Spinal cord (tissue), 10 donors: ENCODE data around the gene SIGLEC6. TPM values are rescaled to one million over a fixed set of nuclear protein-coding genes. Genes with fewer than 3 reads are reported as not detected.

Experiments used
- DNase-seq, 6 donors: peaks; one replicate each; pipeline versions ENCODE4 v3.0.0 to v3.0.0-alpha.2; 2013 to 2015; ENCODE audit warnings: low spot score in 6 of 6, low read depth in 4 of 6
- H3K27ac ChIP-seq: one replicate; pipeline ENCODE4 v1.5.1; 2013; ENCODE audit warnings: low read depth, low read length, control low read depth
- H3K27me3 ChIP-seq: one replicate; pipeline ENCODE4 v1.6.1; 2013; ENCODE audit warnings: low read length; ENCODE audit not compliant: control insufficient read depth, insufficient read depth
- H3K36me3 ChIP-seq: one replicate; pipeline ENCODE4 v1.6.1; 2013; ENCODE audit warnings: low read length; ENCODE audit not compliant: control insufficient read depth, insufficient read depth
- H3K4me1 ChIP-seq: one replicate; pipeline ENCODE4 v1.6.1; 2013; ENCODE audit warnings: low read length; ENCODE audit not compliant: control insufficient read depth, insufficient read depth
- H3K4me3 ChIP-seq: one replicate; pipeline ENCODE4 v1.5.1; 2013; ENCODE audit warnings: low read depth, low read length, control low read depth
- H3K9me3 ChIP-seq: one replicate; pipeline ENCODE4 v1.6.1; 2013; ENCODE audit warnings: low read length; ENCODE audit not compliant: control insufficient read depth, insufficient read depth
- WGBS: methylation state at CpG from one replicate; pipeline ENCODE4 v1.1.5; 2013; ENCODE audit warnings: missing lambda C conversion rate; ENCODE audit not compliant: insufficient coverage; 5-methylcytosine and 5-hydroxymethylcytosine counted together
- polyA plus RNA-seq, 2 donors: library from polyadenylated mRNA; unstranded; fragments of 120-200 nt; gene quantifications; one replicate each; pipeline ENCODE4 v1.2.1, GENCODE V29; 2013; ENCODE audit not compliant: insufficient read length in 2 of 2
- total RNA-seq, 2 donors: library from RNA; depleted of rRNA in 1 of 2; stranded (reverse); fragments of 120-200 nt in 1 of 2; fragments of >200 nt in 1 of 2; gene quantifications; one replicate each; pipeline versions ENCODE4 v1.2.3 to v1.2.4, GENCODE V29; 2013 to 2014
- donor health status: healthy.

The SIGLEC6 gene
- total and polyA plus RNA-seq, 4 donors = 0.11 TPM; not detected in 3

GRCh38 chr19:51549533-51550324, 18.3 kb upstream of the SIGLEC6 start:
- no peak overlapping the region for H3K27ac ChIP-seq
- H3K27me3 ChIP-seq = peaks cover 7% of the 10 kb centered on the region
- H3K4me3 ChIP-seq = no peak overlapping the region
- H3K4me1 ChIP-seq = no peaks in the 10 kb centered on the region
- H3K9me3 ChIP-seq = no peaks in the 10 kb centered on the region
- 71% methylated on average over 7 of the region's 8 CpGs for WGBS
- no peaks in the 10 kb centered on the region for H3K36me3 ChIP-seq
- no peak for DNase-seq

GRCh38 chr19:51548891-51549305, 17.4 kb upstream of the SIGLEC6 start:
- no peaks in the 10 kb centered on the region for H3K4me1 ChIP-seq
- H3K36me3 ChIP-seq = no peaks in the 10 kb centered on the region
- H3K9me3 ChIP-seq = no peaks in the 10 kb centered on the region
- WGBS = no CpG with 5 or more reads among the region's 4 CpGs
- DNase-seq = no peak
- H3K4me3 ChIP-seq = no peak overlapping the region
- no peak overlapping the region for H3K27ac ChIP-seq
- H3K27me3 ChIP-seq = peaks cover 5% of the 10 kb centered on the region

- no peak overlapping the region for H3K4me3 ChIP-seq
- DNase-seq = no peak
- H3K9me3 ChIP-seq = no peaks in the 10 kb centered on the region
- no peak overlapping the region for H3K27ac ChIP-seq
- H3K27me3 ChIP-seq = peaks cover 3% of the 10 kb centered on the region
- no peaks in the 10 kb centered on the region for H3K36me3 ChIP-seq
- H3K4me1 ChIP-seq = no peaks in the 10 kb centered on the region
- WGBS = 82% methylated on average over 5 of the region's 5 CpGs
These were observed 16.8 kb upstream of the SIGLEC6 start for GRCh38 chr19:51548213-51548651.

GRCh38 chr19:51547397-51548212, 16.1 kb upstream of the SIGLEC6 start:
- Histone ChIP-seq H3K9me3 (no peaks in the 10 kb centered on the region), H3K4me1 (no peaks in the 10 kb centered on the region), H3K27ac (no peak overlapping the region), H3K27me3 (peaks cover 4% of the 10 kb centered on the region), H3K36me3 (no peaks in the 10 kb centered on the region), H3K4me3 (no peak overlapping the region)
- WGBS = 69% methylated on average over 1 of the region's 7 CpGs
- peak in 1 of 6 donors; percentile 6 for DNase-seq

GRCh38 chr19:51546650-51547396, 15.4 kb upstream of the SIGLEC6 start:
- WGBS = 56% methylated on average over 5 of the region's 10 CpGs
- Histone ChIP-seq H3K27ac (no peak overlapping the region), H3K36me3 (no peaks in the 10 kb centered on the region), H3K27me3 (peaks cover 4% of the 10 kb centered on the region), H3K9me3 (no peaks in the 10 kb centered on the region), H3K4me3 (no peak overlapping the region), H3K4me1 (no peaks in the 10 kb centered on the region)
- no peak for DNase-seq

GRCh38 chr19:51546107-51546649, 14.7 kb upstream of the SIGLEC6 start:
- no peak overlapping the region for H3K4me3 ChIP-seq
- no peaks in the 10 kb centered on the region for H3K9me3 ChIP-seq
- no peak overlapping the region for H3K27ac ChIP-seq
- 76% methylated on average over 4 of the region's 5 CpGs for WGBS
- H3K4me1 ChIP-seq = no peaks in the 10 kb centered on the region
- no peak for DNase-seq
- peaks cover 7% of the 10 kb centered on the region for H3K27me3 ChIP-seq
- no peaks in the 10 kb centered on the region for H3K36me3 ChIP-seq

GRCh38 chr19:51544038-51544437, 12.6 kb upstream of the SIGLEC6 start:
- H3K4me3 ChIP-seq = no peak overlapping the region
- WGBS = 93% methylated on average over 3 of the region's 6 CpGs
- H3K36me3 ChIP-seq = no peaks in the 10 kb centered on the region
- peaks cover 9% of the 10 kb centered on the region for H3K27me3 ChIP-seq
- H3K27ac ChIP-seq = no peak overlapping the region
- H3K9me3 ChIP-seq = no peaks in the 10 kb centered on the region
- H3K4me1 ChIP-seq = no peaks in the 10 kb centered on the region
- DNase-seq = no peak

GRCh38 chr19:51542699-51543098, 11.2 kb upstream of the SIGLEC6 start:
- no peak overlapping the region for H3K4me3 ChIP-seq
- DNase-seq = no peak
- H3K27me3 ChIP-seq = peaks cover 10% of the 10 kb centered on the region
- no peaks in the 10 kb centered on the region for H3K4me1 ChIP-seq
- no peaks in the 10 kb centered on the region for H3K36me3 ChIP-seq
- no peaks in the 10 kb centered on the region for H3K9me3 ChIP-seq
- H3K27ac ChIP-seq = no peak overlapping the region
- 67% methylated on average over 4 of the region's 5 CpGs for WGBS
